HepG2 (cell line): ENCODE results near the gene ZSWIM7. TPM values are rescaled to one million over a fixed set of nuclear protein-coding genes. Genes with fewer than 3 reads are reported as not detected.

Source experiments
- AHR ChIP-seq: IDR thresholded peaks from 2 replicates; pipeline ENCODE4 v1.6.1; 2018; ENCODE audit warnings: missing genetic modification reagents, missing compliant biosample characterization
- CBFB ChIP-seq: sonication (generic); formaldehyde crosslinking; IDR thresholded peaks from 2 replicates; pipeline ENCODE4 v1.4.0; 2020; ENCODE audit warnings: missing genetic modification reagents
- FOXA1 ChIP-seq, 2 experiments: fragments of 450-650 bp in 1 of 2; sonication (generic) in 1 of 2; formaldehyde crosslinking in 1 of 2; IDR thresholded peaks; 2 replicates each; pipeline versions ENCODE4 v1.4.0 to v1.6.1; 2016 to 2020; ENCODE audit warnings: missing genetic modification reagents in 1 of 2
- GTF2F1 ChIP-seq: fragments of 150-350 bp; IDR thresholded peaks from 2 replicates; pipeline ENCODE4 v1.6.1; 2014; ENCODE audit warnings: low read length
- HNF4G ChIP-seq, 2 experiments: sonication (generic) in 1 of 2; formaldehyde crosslinking in 1 of 2; IDR thresholded peaks; 2 replicates each; pipeline versions ENCODE4 v1.4.0 to v1.6.1; 2011 to 2020; ENCODE audit warnings: borderline replicate concordance in 2 of 2, low read depth in 2 of 2, mild to moderate bottlenecking in 2 of 2, low read length in 1 of 2, missing genetic modification reagents in 1 of 2, moderate library complexity in 1 of 2
- KLF15 ChIP-seq: sonication (generic); formaldehyde crosslinking; IDR thresholded peaks from 2 replicates; pipeline ENCODE4 v1.8.1; 2023; ENCODE audit warnings: borderline replicate concordance, mild to moderate bottlenecking, inconsistent platforms, missing genetic modification reagents, mixed read lengths
- KLF9 ChIP-seq: IDR thresholded peaks from 2 replicates; pipeline ENCODE4 v1.6.1; 2016; ENCODE audit warnings: low read depth
- MIXL1 ChIP-seq: IDR thresholded peaks from 2 replicates; pipeline ENCODE4 v1.6.1; 2016
- NFE2L2 ChIP-seq: fragments of 150-350 bp; IDR thresholded peaks from 2 replicates; pipeline ENCODE4 v1.6.1; 2014; ENCODE audit warnings: low read length
- NFIB ChIP-seq: sonication (generic); formaldehyde crosslinking; IDR thresholded peaks from 2 replicates; pipeline ENCODE4 v1.9.0; 2021; ENCODE audit warnings: missing genetic modification reagents, mild to moderate bottlenecking, borderline replicate concordance
- POGZ ChIP-seq: sonication (generic); formaldehyde crosslinking; IDR thresholded peaks from 2 replicates; pipeline ENCODE4 v1.4.0; 2020; ENCODE audit warnings: mild to moderate bottlenecking, missing genetic modification reagents
- SETDB1 ChIP-seq: sonication (generic); formaldehyde crosslinking; IDR thresholded peaks from 2 replicates; pipeline ENCODE4 v1.5.1; 2020; ENCODE audit warnings: missing genetic modification reagents, mild to moderate bottlenecking, borderline replicate concordance
- STAG1 ChIP-seq: sonication (generic); formaldehyde crosslinking; IDR thresholded peaks from 2 replicates; pipeline ENCODE4 v1.4.0; 2020; ENCODE audit warnings: missing genetic modification reagents
- U2AF1 ChIP-seq: fragments of 200-400 bp; formaldehyde crosslinking; optimal IDR thresholded peaks from 2 replicates; pipeline ENCODE3; 2017; ENCODE audit warnings: mild to moderate bottlenecking, low read depth, low read length
- ZNF260 ChIP-seq: sonication (generic); formaldehyde crosslinking; IDR thresholded peaks from 2 replicates; pipeline ENCODE4 v1.4.0; 2020; ENCODE audit warnings: missing genetic modification reagents, low read depth, mild to moderate bottlenecking, borderline replicate concordance
- ZNF44 ChIP-seq: sonication (generic); formaldehyde crosslinking; IDR thresholded peaks from 2 replicates; pipeline ENCODE4 v1.5.1; 2020; ENCODE audit warnings: mild to moderate bottlenecking, missing genetic modification reagents
- ZNF589 ChIP-seq: sonication (generic); formaldehyde crosslinking; conservative IDR thresholded peaks from 2 replicates; pipeline ENCODE4 v1.8.0; 2022; ENCODE audit warnings: mild to moderate bottlenecking, moderate library complexity, missing genetic modification reagents
- ZNF670 ChIP-seq: sonication (generic); formaldehyde crosslinking; IDR thresholded peaks from 2 replicates; pipeline ENCODE4 v1.8.0; 2022; ENCODE audit warnings: mild to moderate bottlenecking, missing genetic modification reagents, borderline replicate concordance
- polyA plus RNA-seq, 8 experiments: library from polyadenylated mRNA; depleted of rRNA in 3 of 8; stranded (reverse) in 7 of 8; unstranded in 1 of 8; fragments of >200 nt; fragmentation: Illumina TruSeq in 4 of 8; extraction: Trizol in 4 of 8; gene quantifications; 2 replicates each; pipeline versions ENCODE4 v1.2.1 to v1.2.3, GENCODE V29; 2011 to 2016; ENCODE audit warnings: low read depth in 4 of 8, missing spikeins in 1 of 8, mixed read lengths in 1 of 8; ENCODE audit not compliant: insufficient read depth in 1 of 8
- total RNA-seq, 5 experiments: library from RNA; depleted of rRNA; stranded (reverse); fragments of >200 nt; fragmentation: Illumina TruSeq; extraction: Trizol; gene quantifications; 2 replicates each; pipeline ENCODE4 v1.2.3, GENCODE V29; 2016; ENCODE audit warnings: low read depth in 1 of 5
- TF ChIP-seq, protein P1 (sequence below): sonication (generic); formaldehyde crosslinking; IDR thresholded peaks from 2 replicates; pipeline ENCODE4 v1.5.0; 2020; ENCODE audit warnings: mild to moderate bottlenecking, missing genetic modification reagents
- TF ChIP-seq, protein P2 (sequence below): sonication (generic); formaldehyde crosslinking; IDR thresholded peaks from 2 replicates; pipeline ENCODE4 v1.8.1; 2023; ENCODE audit warnings: mild to moderate bottlenecking, missing genetic modification reagents
- TF ChIP-seq, protein P3 (sequence below): sonication (generic); formaldehyde crosslinking; IDR thresholded peaks from 2 replicates; pipeline ENCODE4 v1.8.0; 2022; ENCODE audit warnings: missing genetic modification reagents, low read depth, mild to moderate bottlenecking, borderline replicate concordance
- TF ChIP-seq, protein P4 (sequence below): sonication (generic); formaldehyde crosslinking; IDR thresholded peaks from 2 replicates; pipeline ENCODE4 v1.4.0; 2020; ENCODE audit warnings: low read depth, mild to moderate bottlenecking, missing genetic modification reagents
- TF ChIP-seq, protein P5 (sequence below), 2 experiments: fragments of 450-650 bp in 1 of 2; sonication (generic) in 1 of 2; formaldehyde crosslinking; IDR thresholded peaks; 2 replicates each; pipeline versions ENCODE4 v1.5.0 to v1.8.0; 2020 to 2022; ENCODE audit warnings: mild to moderate bottlenecking in 1 of 2, missing genetic modification reagents in 1 of 2

ZSWIM7 gene
- total and polyA plus RNA-seq, 2 of the 13 experiments (the other 11 are each of a cell fraction or from before 2014, with no cell fraction given), result 13.1 to 28.1 TPM

DNA sequence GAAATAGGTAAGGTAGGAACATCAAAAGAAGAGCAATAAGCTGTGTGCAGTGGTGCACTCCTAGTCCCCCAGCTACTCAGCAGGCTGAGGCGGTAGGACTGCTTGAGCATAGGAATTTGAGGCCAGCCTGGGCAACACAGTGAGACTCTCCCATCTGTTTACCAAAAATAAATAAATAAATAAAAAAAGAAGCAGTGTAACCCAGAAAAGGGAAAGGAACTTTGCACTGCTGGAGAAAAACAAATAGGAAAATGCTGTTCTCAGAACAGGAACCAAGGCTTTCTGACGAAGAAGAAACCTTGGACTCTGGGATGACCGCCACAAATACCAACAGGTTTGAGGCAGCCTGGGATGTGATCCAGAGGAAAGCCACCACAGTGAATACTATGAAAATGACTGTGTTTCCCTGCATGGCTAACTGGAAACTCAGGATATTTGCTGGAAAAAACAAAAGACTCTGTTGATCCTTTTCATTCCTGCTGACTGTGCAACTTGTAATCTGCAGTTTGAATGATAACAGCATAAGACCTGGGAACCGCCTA, 41.3 kb upstream of the ZSWIM7 start (continued):
- TF ChIP-seq, protein P1, sequence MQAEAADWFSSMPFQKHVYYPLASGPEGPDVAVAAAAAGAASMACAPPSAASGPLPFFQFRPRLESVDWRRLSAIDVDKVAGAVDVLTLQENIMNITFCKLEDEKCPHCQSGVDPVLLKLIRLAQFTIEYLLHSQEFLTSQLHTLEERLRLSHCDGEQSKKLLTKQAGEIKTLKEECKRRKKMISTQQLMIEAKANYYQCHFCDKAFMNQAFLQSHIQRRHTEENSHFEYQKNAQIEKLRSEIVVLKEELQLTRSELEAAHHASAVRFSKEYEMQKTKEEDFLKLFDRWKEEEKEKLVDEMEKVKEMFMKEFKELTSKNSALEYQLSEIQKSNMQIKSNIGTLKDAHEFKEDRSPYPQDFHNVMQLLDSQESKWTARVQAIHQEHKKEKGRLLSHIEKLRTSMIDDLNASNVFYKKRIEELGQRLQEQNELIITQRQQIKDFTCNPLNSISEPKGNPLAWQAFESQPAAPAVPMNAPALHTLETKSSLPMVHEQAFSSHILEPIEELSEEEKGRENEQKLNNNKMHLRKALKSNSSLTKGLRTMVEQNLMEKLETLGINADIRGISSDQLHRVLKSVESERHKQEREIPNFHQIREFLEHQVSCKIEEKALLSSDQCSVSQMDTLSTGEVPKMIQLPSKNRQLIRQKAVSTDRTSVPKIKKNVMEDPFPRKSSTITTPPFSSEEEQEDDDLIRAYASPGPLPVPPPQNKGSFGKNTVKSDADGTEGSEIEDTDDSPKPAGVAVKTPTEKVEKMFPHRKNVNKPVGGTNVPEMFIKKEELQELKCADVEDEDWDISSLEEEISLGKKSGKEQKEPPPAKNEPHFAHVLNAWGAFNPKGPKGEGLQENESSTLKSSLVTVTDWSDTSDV, result no peak
- no peak for TF ChIP-seq U2AF1
- peak; percentile 19; the same call in 1 of the 2 replicates for TF ChIP-seq POGZ (CRISPR knock-in tag)
- TF ChIP-seq KLF9 (CRISPR knock-in tag), result no peak
- peak; percentile 6; the same call in 1 of the 2 replicates for TF ChIP-seq FOXA1 (IDR thresholded peaks at IDR 0.05)
- no peak; the same call in 1 of the 2 replicates for TF ChIP-seq FOXA1 (CRISPR knock-in tag; IDR thresholded peaks at IDR 0.05)
- TF ChIP-seq CBFB, result 0 out of 2 replicates have a peak, but pooled peaks have one; percentile 36
- TF ChIP-seq NFIB (CRISPR knock-in tag), result no peak
- no peak for TF ChIP-seq ZNF260 (CRISPR knock-in tag)
- no peak for TF ChIP-seq SETDB1 (CRISPR knock-in tag)
- TF ChIP-seq, protein P2, sequence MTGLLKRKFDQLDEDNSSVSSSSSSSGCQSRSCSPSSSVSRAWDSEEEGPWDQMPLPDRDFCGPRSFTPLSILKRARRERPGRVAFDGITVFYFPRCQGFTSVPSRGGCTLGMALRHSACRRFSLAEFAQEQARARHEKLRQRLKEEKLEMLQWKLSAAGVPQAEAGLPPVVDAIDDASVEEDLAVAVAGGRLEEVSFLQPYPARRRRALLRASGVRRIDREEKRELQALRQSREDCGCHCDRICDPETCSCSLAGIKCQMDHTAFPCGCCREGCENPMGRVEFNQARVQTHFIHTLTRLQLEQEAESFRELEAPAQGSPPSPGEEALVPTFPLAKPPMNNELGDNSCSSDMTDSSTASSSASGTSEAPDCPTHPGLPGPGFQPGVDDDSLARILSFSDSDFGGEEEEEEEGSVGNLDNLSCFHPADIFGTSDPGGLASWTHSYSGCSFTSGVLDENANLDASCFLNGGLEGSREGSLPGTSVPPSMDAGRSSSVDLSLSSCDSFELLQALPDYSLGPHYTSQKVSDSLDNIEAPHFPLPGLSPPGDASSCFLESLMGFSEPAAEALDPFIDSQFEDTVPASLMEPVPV (CRISPR knock-in tag), result no peak
- TF ChIP-seq HNF4G (IDR thresholded peaks at IDR 0.05; ENCODE audit: borderline replicate concordance, low read depth, low read length), result peak; percentile 48; the same call in 1 of the 2 replicates
- TF ChIP-seq HNF4G (CRISPR knock-in tag; IDR thresholded peaks at IDR 0.05; ENCODE audit: borderline replicate concordance, low read depth), result peak; percentile 25; the same call in 1 of the 2 replicates
- no peak for TF ChIP-seq ZNF589 (CRISPR knock-in tag)
- peak; percentile 73; the same call in 1 of the 2 replicates for TF ChIP-seq MIXL1 (CRISPR knock-in tag)
- TF ChIP-seq NFE2L2, result no peak
- no peak for TF ChIP-seq ZNF670
- no peak for TF ChIP-seq AHR (CRISPR knock-in tag)
- TF ChIP-seq, protein P3, sequence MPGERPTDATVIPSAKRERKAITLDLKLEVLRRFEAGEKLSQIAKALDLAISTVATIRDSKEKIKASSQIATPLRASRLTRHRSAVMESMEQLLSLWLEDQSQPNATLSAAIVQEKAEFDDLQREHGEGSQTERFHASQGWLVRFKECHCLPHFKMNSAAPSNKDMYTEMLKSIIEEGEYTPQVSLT, result no peak
- TF ChIP-seq, protein P4, sequence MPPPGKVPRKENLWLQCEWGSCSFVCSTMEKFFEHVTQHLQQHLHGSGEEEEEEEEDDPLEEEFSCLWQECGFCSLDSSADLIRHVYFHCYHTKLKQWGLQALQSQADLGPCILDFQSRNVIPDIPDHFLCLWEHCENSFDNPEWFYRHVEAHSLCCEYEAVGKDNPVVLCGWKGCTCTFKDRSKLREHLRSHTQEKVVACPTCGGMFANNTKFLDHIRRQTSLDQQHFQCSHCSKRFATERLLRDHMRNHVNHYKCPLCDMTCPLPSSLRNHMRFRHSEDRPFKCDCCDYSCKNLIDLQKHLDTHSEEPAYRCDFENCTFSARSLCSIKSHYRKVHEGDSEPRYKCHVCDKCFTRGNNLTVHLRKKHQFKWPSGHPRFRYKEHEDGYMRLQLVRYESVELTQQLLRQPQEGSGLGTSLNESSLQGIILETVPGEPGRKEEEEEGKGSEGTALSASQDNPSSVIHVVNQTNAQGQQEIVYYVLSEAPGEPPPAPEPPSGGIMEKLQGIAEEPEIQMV, result no peak
- TF ChIP-seq ZNF44 (CRISPR knock-in tag), result no peak
- no peak for TF ChIP-seq KLF15 (CRISPR knock-in tag)
- TF ChIP-seq, protein P5, sequence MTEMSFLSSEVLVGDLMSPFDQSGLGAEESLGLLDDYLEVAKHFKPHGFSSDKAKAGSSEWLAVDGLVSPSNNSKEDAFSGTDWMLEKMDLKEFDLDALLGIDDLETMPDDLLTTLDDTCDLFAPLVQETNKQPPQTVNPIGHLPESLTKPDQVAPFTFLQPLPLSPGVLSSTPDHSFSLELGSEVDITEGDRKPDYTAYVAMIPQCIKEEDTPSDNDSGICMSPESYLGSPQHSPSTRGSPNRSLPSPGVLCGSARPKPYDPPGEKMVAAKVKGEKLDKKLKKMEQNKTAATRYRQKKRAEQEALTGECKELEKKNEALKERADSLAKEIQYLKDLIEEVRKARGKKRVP (CRISPR knock-in tag; IDR thresholded peaks at IDR 0.05), result peak in 1 of 2 experiments; percentile 39; a peak in 1 of 4 replicates
- no peak for TF ChIP-seq GTF2F1
- TF ChIP-seq STAG1 (CRISPR knock-in tag), result no peak
